ENCODE measurements around the gene XKR7.

GRCh38 chr20:31968291-31969126, 558 bp downstream of the XKR7 start:
- TF ChIP-seq CTCF (IDR thresholded peaks at IDR 0.05) (no peak), POLR2A (IDR thresholded peaks at IDR 0.05) (no peak)
